ENCODE results near the gene INTS3. TPM values are rescaled to one million over a fixed set of nuclear protein-coding genes. Genes with fewer than 3 reads are reported as not detected.

INTS3 gene
- total and polyA plus RNA-seq, 9 of the 15 experiments (the other 6 are each of a cell fraction or from before 2014, with no cell fraction given): 6.3 to 24.1 (median 14.3) TPM

DNA sequence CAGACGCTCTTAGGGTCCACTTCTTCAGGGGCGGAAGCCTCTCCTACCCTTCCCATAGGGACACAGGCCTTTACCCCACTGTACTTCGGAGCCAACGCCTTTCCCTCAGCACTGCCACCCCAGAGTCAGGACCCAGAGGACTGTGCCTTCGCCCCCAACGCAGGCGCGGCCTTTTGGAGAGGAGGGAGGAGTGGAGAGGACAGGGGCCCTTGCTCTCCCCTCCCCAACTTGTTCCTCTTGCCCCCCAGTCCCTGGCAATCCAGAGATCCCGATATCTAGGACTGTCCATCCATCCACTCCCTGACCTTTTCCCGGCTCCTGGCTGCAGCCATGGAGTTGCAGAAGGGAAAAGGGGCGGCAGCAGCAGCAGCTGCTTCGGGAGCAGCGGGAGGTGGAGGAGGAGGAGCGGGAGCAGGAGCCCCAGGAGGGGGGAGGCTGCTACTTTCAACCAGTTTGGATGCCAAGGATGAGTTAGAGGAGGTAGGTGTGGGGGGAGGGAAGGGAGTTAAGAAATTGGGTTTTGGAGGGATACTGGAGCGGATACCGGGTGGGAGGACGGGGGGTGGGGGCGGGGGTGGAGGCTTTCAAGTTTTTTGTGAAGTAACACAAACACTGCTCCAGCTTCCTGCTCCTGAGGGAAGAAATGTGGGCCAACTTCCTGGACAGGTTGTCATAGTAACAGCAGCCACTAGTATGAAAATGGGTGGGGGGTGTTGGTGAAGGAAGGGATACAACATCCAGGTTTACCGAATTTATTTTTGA is 636 bp downstream of the INTS3 start (continued):
- TF ChIP-seq HDAC1 (IDR thresholded peaks at IDR 0.05) (0 out of 4 replicates have a peak, but pooled peaks of 1 of the 2 experiments have one; percentile 25), MYNN (IDR thresholded peaks at IDR 0.05) (no peak), MYNN (CRISPR knock-in tag; IDR thresholded peaks at IDR 0.05) (no peak), ZSCAN32 (CRISPR knock-in tag; IDR thresholded peaks at IDR 0.05) (no peak), LCOR (CRISPR knock-in tag; IDR thresholded peaks at IDR 0.05) (0 out of 2 replicates have a peak, but pooled peaks have one; percentile 35)
- TF ChIP-seq, protein P1, sequence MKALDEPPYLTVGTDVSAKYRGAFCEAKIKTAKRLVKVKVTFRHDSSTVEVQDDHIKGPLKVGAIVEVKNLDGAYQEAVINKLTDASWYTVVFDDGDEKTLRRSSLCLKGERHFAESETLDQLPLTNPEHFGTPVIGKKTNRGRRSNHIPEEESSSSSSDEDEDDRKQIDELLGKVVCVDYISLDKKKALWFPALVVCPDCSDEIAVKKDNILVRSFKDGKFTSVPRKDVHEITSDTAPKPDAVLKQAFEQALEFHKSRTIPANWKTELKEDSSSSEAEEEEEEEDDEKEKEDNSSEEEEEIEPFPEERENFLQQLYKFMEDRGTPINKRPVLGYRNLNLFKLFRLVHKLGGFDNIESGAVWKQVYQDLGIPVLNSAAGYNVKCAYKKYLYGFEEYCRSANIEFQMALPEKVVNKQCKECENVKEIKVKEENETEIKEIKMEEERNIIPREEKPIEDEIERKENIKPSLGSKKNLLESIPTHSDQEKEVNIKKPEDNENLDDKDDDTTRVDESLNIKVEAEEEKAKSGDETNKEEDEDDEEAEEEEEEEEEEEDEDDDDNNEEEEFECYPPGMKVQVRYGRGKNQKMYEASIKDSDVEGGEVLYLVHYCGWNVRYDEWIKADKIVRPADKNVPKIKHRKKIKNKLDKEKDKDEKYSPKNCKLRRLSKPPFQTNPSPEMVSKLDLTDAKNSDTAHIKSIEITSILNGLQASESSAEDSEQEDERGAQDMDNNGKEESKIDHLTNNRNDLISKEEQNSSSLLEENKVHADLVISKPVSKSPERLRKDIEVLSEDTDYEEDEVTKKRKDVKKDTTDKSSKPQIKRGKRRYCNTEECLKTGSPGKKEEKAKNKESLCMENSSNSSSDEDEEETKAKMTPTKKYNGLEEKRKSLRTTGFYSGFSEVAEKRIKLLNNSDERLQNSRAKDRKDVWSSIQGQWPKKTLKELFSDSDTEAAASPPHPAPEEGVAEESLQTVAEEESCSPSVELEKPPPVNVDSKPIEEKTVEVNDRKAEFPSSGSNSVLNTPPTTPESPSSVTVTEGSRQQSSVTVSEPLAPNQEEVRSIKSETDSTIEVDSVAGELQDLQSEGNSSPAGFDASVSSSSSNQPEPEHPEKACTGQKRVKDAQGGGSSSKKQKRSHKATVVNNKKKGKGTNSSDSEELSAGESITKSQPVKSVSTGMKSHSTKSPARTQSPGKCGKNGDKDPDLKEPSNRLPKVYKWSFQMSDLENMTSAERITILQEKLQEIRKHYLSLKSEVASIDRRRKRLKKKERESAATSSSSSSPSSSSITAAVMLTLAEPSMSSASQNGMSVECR (CRISPR knock-in tag; IDR thresholded peaks at IDR 0.05): peak; percentile 34; the same call in 1 of the 2 replicates

Data from K562 (cell line).